Left colon (tissue), 2 donors: ENCODE data around the gene CAMSAP2. TPM values are rescaled to one million over a fixed set of nuclear protein-coding genes. Genes with fewer than 3 reads are reported as not detected.
A peak's percentile ranks its signal among the peaks of the same experiment; 100 is the strongest.
"Not testable (repeated sequence)": the region's sequence is repeated elsewhere in the genome, so short reads cannot be mapped to it uniquely, and the experiment has no call there.

Source experiments
- ATAC-seq: fragments of 200-7000 bp; cut with Tn5 transposase; one replicate; pipeline ENCODE4 v1.9.1; 2020; ENCODE audit warnings: mild to moderate bottlenecking, moderate library complexity
- DNase-seq, 2 donors: peaks; one replicate each; pipeline ENCODE4 v3.0.0-alpha.2; 2020
- intact Hi-C, 2 donors: fragments of 100-400 bp; cut with DNase I in 1 of 2; cut with micrococcal nuclease in 1 of 2; formaldehyde crosslinking; loops; one replicate each; pipeline versions ENCODE4 v1.11.2 to v1.14.0; 2022; cut with DNase I, micrococcal nuclease
- total RNA-seq, 2 donors: library from RNA; stranded (reverse); fragmentation: NEBNext Ultra II Directional; extraction: Animal tissue kit (Norgen Biotek cat#: 25700); gene quantifications; one replicate each; pipeline ENCODE4 v1.2.1, GENCODE V29; 2021
- donor health status: DM: no; HTN: no; CAD: no.
- donor health status: DM: yes; HTN: yes; CAD: no.

The CAMSAP2 gene
- total RNA-seq, 2 donors from 2014 or later, result 7.4 to 9.0 TPM

GRCh38 chr1:200737647-200738291 is 924 bp upstream of the CAMSAP2 start:
- ATAC-seq, result no peak
- no peak for DNase-seq
- intact Hi-C loops, result loop anchor here in 1 of 2 donors (5.0 kb wide), 1 partner anchor 70 kb away; the partner anchor contains the start of gene DDX59

GRCh38 chr1:200738949-200739651 is 407 bp downstream of the CAMSAP2 start:
- intact Hi-C loops, result loop anchor here in 1 of 2 donors (5.0 kb wide), 1 partner anchor 72 kb away; the partner anchor contains the start of gene DDX59
- DNase-seq (peak; percentile 74 to 81), ATAC-seq (peak; percentile 79)

GRCh38 chr1:200739702-200740570 is 1.2 kb downstream of the CAMSAP2 start:
- peak; percentile 31 to 41 for DNase-seq
- intact Hi-C loops, result loop anchor here in 1 of 2 donors (5.0 kb wide), 1 partner anchor 73 kb away; the partner anchor contains the start of gene DDX59
- no peak for ATAC-seq

- ATAC-seq (no peak), DNase-seq (no peak)
- intact Hi-C loops, result no loop called here
These were observed 2.0 kb downstream of the CAMSAP2 start for GRCh38 chr1:200740571-200741208.

- DNase-seq, result no peak
- intact Hi-C loops, result no loop called here
- ATAC-seq, result no peak
These were observed 3.0 kb downstream of the CAMSAP2 start for GRCh38 chr1:200741551-200742207.

- DNase-seq, result no peak
- no peak for ATAC-seq
- intact Hi-C loops, result no loop called here
These were observed 5.5 kb downstream of the CAMSAP2 start for GRCh38 chr1:200744143-200744542.

GRCh38 chr1:200749090-200749489 is 10.4 kb downstream of the CAMSAP2 start:
- intact Hi-C loops, result no loop called here
- no peak for DNase-seq
- ATAC-seq, result no peak

GRCh38 chr1:200750749-200751148 is 12.1 kb downstream of the CAMSAP2 start:
- ATAC-seq, intact Hi-C loops: not testable (repeated sequence)

GRCh38 chr1:200751717-200752116 is 13.0 kb downstream of the CAMSAP2 start:
- intact Hi-C loops, result no loop called here
- ATAC-seq, result no peak

More at GRCh38 chr1:200750749-200751148, 12.1 kb downstream of the CAMSAP2 start:
- not testable (repeated sequence) for DNase-seq

GRCh38 chr1:200753650-200754198 is 15.0 kb downstream of the CAMSAP2 start:
- no peak for ATAC-seq
- DNase-seq, result no peak
- intact Hi-C loops, result no loop called here

More at GRCh38 chr1:200751717-200752116, 13.0 kb downstream of the CAMSAP2 start:
- no peak for DNase-seq

- intact Hi-C loops, result no loop called here
- ATAC-seq (no peak), DNase-seq (no peak)
These were observed 16.8 kb downstream of the CAMSAP2 start for GRCh38 chr1:200755456-200755855.

- DNase-seq (no peak), ATAC-seq (no peak)
- intact Hi-C loops, result no loop called here
These were observed 23.4 kb downstream of the CAMSAP2 start for GRCh38 chr1:200762089-200762488.

GRCh38 chr1:200767321-200767720 is 28.6 kb downstream of the CAMSAP2 start:
- ATAC-seq (no peak), DNase-seq (no peak)
- intact Hi-C loops, result no loop called here

GRCh38 chr1:200771625-200772555 is 33.2 kb downstream of the CAMSAP2 start:
- ATAC-seq (no peak), DNase-seq (no peak)
- intact Hi-C loops, result no loop called here

GRCh38 chr1:200774311-200774710 is 35.6 kb downstream of the CAMSAP2 start:
- intact Hi-C loops, result no loop called here
- DNase-seq (no peak), ATAC-seq (no peak)

- intact Hi-C loops, result no loop called here
- ATAC-seq, result no peak
- no peak for DNase-seq
These were observed 36.2 kb downstream of the CAMSAP2 start for GRCh38 chr1:200774735-200775444.
